ENCODE measurements around the gene PCBP3.

The PCBP3 gene

GRCh38 chr21:45818276-45818903 is 174.9 kb downstream of the PCBP3 start:
- peak; percentile 29 for DNase-seq

- DNase-seq = peak; percentile 91
Measured at GRCh38 chr21:45818904-45819285, 175.4 kb downstream of the PCBP3 start.

- DNase-seq = no peak
Measured at GRCh38 chr21:45819478-45820170, 176.1 kb downstream of the PCBP3 start.

GRCh38 chr21:45820171-45821091 is 176.9 kb downstream of the PCBP3 start:
- peak; percentile 80 for DNase-seq

GRCh38 chr21:45821315-45821962 is 177.9 kb downstream of the PCBP3 start:
- DNase-seq = no peak

GRCh38 chr21:45821998-45822397 is 178.5 kb downstream of the PCBP3 start:
- DNase-seq = no peak

DNA sequence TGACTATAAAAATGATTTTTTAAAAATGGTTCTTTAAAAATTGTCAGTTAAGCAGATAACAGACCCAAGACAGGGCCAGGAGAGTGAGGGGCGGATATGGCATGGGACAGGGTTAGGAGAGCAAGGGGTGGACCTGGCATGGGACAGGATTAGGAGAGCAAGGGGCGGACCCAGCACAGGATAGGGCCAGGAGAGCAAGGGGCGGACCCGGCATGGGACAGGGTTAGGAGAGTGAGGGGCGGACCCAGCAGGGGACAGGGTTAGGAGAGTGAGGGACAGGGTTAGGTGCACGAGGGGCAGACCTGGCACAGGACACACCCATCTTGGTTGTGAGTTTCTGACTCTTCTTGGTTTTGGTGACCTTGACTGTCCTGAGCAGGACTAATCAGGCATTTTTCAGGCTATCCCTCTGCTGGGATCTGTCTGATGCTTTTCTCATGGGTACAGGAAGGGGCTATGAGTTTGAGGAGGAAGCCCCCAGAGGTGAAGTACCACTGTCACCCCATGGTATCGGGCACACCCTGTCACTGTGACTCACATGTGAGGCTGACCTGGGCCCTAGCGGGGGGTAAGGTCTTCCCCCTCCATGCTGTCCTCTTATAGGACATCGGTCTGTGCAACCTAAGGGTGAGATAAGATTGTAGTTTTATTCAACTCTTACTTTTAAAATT is 179.0 kb downstream of the PCBP3 start:
- DNase-seq = no peak

GRCh38 chr21:45823100-45823681 is 179.7 kb downstream of the PCBP3 start:
- no peak for DNase-seq

DNA sequence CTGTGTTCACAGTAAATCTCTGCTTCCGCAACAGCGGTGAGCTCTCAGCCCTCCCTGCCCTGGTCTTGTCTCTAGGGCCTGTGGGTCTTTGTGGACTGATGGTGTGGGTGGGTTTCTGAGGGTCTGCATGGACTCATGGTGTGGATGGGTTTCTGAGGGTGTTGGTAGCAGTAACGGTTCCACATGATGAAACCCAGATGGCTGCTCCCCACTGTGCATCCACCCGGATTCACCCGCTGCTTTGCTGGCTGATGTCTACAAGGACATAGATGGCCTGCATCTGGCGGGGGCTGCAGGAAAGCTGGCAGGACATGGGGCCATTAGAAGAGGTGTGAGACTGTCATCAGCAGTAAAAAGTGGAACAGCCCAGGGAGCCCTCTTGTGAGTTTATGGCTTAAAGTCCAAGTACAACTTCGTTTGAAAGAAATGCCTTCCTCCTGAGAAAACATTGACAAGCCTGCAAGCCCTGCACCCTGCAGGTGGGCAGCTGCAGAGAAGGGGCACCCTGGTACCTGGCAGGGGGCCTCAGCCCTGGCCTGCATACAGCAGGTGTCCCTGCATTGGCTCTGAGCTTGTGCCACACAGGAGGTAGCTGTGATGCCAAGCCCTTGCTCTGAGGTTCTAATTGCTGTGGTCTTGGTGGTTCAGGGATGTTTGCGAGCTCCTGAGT is 181.2 kb downstream of the PCBP3 start:
- DNase-seq = no peak

DNA sequence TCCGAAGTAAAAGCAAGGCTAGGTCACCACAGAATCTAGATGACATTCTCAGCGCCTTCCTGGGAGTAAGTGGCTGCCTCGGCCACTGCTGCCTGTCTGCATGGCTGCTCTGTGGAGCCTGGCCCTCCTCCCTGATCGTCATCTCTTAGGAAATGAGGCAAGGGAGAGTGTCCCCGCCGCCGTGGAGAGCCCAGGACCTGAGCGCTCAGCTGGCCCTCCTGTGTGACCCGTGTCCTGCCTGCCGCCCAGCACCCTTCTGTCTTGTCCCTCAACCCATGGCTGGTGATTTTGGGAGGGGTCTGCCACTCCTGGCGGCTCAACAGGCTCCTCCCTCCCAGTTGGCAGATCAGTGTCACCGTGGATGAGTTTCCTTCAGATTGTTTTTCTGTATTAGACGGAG is 181.7 kb downstream of the PCBP3 start:
- no peak for DNase-seq

DNA sequence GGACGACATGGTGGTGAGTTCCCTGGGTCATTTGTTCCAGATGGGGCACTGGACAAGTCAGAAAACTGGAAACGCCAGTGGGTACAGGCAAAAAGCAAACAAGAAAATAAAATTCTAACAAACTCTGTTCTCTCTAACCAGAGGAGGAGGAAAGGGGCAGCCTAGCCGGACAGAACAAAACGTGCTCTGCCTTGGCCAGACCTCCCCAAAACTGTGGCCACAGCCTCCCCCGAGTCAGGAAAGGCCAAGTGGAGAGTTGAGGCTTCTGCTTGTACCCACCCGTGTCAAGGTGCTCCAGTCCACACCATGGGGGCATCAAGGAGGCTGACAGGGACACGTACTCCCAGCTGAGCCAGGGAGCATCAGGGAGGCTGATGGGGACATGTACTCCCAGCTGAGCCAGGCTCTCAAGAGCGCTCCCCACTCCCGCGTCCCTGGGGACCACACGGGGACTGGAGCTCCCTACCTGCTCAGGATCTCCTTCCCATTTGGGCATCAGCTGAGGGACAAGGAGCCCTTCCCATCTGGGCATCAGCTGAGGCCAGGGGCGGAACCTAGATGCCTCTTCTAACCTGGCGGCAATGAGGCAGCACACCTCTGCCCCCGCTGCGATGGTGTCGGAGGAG is 183.3 kb downstream of the PCBP3 start:
- no peak for DNase-seq

- DNase-seq = no peak
Measured at GRCh38 chr21:45827302-45827692, 183.8 kb downstream of the PCBP3 start.

DNA sequence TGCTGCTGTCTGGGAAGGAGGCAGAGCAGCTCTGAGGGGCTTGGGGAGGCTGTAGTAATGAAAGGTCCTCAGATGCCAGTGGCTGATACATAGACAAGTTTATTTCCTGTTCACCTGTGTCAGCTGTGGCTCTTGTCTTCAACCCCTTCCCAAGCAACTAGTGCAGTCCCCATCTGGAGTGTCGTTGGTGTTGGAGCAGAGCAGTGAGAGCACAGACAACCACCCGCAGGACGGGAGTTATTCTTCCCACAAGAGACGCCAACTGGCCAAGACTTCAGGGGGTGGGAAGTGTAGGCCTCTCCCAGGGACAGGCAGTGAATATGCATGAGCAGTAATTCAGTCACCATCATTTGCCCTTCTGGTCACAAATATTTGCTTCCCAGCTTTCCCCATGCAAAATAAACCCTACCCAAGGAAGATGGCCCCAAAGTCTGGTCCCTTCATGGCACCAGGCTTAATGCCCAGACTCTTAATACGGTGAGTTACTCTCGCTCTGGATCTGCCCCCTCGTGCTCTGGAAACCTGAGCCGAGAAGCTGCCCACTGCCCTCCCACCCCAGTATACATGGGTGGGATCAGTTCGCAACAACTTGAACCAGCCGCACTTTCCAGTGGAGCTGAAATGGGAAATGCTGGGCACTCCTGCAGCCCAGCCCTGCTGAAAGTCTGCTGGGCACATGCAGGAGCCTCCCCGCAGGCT is 184.5 kb downstream of the PCBP3 start:
- no peak for DNase-seq

- no peak for DNase-seq
Measured at GRCh38 chr21:45828580-45829570, 185.3 kb downstream of the PCBP3 start.

GRCh38 chr21:45829668-45830067 is 186.1 kb downstream of the PCBP3 start:
- no peak for DNase-seq

GRCh38 chr21:45830221-45830640 is 186.7 kb downstream of the PCBP3 start:
- no peak for DNase-seq

DNA sequence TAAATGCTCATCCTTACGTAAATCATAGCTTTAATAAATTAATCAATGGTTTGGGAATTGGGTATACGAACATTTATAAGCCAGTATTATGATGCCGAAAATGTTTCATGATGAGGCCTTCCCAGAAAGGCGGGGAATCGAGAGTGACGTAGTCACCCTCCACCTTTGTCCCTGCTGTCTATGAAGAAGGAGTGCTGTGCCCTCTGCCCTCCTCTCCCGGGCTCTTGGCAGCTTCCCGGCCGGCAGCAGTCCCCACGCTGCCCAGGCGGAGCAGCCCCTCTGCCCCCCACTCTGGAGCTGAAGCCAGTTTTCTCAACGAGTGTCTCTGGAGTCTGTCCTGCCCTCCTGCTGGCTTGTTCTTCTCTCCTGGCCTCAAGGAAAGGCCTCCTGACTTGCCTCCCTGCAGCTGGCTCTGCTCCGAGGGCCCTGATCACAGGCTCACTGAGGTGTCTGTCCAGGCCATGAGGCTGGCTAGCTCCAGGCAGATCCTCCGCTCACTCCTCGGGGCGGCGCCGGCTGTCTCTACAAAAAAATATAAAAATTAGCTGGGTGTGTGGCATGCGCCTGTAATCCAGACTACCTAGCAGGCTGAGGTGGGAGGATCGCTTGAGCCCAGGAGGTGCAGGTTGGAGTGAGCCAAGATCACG is 187.3 kb downstream of the PCBP3 start:
- no peak for DNase-seq

GRCh38 chr21:45831991-45832740 is 188.6 kb downstream of the PCBP3 start:
- no peak for DNase-seq
